ENCODE measurements around the gene GRIP2.

Gene GRIP2

GRCh38 chr3:14507305-14507741 is 32.8 kb downstream of the GRIP2 start:
- no peak for DNase-seq (ENCODE audit: low read depth)
- no peak overlapping the region for H3K4me3 ChIP-seq (ENCODE audit: low read length)
- TF ChIP-seq, protein P1, sequence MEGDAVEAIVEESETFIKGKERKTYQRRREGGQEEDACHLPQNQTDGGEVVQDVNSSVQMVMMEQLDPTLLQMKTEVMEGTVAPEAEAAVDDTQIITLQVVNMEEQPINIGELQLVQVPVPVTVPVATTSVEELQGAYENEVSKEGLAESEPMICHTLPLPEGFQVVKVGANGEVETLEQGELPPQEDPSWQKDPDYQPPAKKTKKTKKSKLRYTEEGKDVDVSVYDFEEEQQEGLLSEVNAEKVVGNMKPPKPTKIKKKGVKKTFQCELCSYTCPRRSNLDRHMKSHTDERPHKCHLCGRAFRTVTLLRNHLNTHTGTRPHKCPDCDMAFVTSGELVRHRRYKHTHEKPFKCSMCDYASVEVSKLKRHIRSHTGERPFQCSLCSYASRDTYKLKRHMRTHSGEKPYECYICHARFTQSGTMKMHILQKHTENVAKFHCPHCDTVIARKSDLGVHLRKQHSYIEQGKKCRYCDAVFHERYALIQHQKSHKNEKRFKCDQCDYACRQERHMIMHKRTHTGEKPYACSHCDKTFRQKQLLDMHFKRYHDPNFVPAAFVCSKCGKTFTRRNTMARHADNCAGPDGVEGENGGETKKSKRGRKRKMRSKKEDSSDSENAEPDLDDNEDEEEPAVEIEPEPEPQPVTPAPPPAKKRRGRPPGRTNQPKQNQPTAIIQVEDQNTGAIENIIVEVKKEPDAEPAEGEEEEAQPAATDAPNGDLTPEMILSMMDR (IDR thresholded peaks at IDR 0.05; ENCODE audit: insufficient read depth, low read depth, low read length, missing control alignments): no peak

DNA sequence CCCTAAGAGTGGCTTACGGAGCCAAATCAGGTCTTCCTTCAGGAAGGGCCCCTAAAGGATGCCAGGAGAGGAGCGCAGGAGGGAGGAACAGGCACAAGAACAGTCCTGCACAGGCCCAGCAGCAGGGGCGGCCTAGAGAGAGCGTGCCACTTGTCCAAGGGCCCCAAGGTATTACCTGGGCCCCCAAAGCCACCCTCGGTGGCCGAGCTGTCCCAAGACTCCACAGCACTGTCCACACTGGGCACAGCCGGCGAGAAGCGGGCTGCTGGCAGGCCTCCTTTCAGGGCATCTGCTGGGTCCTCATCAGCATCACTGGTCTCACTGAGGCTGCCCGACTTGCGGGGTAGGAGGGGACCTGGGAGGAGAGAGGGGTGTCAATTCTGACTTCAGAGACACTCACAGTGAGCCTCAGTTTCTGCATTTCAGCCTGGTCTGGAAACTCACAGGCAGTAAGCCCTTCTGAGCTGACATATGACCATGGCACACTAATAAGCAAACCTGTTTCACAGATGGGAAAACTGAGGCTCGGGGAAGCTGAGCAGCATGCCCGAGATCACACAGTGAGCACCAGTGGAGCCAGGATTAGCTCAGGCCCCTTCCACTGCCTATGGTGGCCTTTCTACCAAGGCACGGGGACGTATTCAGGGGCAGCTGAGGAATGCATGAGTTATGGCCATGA is 33.4 kb downstream of the GRIP2 start:
- DNase-seq (ENCODE audit: low read depth): no peak
- TF ChIP-seq, protein P1 (IDR thresholded peaks at IDR 0.05; ENCODE audit: insufficient read depth, low read depth, low read length, missing control alignments): no peak

GRCh38 chr3:14505803-14506500 is 34.2 kb downstream of the GRIP2 start:
- TF ChIP-seq, protein P1 (IDR thresholded peaks at IDR 0.05; ENCODE audit: insufficient read depth, low read depth, low read length, missing control alignments): no peak
- no peak for DNase-seq (ENCODE audit: low read depth)
- H3K4me3 ChIP-seq (ENCODE audit: low read length): no peak overlapping the region

More for the DNA sequence above, 33.4 kb downstream of the GRIP2 start:
- no peak overlapping the region for H3K4me3 ChIP-seq (ENCODE audit: low read length)

DNA sequence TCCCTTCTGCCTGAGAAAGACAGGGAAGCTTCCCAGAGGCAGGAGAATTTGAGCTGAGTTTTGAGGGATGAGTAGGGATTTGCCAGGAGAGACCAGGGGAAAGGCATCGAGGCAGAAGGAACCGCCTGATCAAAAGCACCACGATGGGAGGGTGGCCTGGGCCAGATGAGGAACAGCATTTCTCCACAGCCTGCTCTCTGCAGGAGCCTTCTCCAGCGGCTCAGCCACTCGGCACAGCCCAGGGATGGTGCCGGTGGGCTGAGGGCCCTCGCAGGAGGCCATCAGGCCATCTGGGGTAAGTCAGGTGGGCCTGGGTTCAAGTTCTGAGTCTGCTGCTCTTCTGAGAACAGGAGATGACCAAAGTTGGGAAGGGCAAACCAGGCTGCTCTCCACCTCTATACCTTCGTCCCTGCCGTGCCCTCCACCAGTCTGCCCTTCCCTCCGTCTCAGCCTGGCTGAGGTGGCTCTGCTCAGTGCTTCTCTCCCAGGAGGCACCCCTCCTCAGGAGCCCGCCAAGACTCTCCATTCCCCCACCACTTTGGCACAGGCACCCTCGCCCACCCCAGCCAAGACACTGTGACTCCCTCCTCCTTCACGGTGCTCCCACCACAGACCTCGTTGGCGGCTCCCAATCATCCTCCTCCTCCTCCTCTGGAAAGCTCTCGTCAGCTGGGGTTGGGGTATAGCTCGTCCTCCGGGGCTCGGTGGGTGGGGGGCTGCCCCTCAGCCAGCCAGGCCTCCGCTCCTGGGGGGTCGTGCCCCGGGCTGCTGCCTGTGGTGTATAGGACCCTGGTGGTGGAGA is 34.9 kb downstream of the GRIP2 start:
- no peak overlapping the region for H3K4me3 ChIP-seq (ENCODE audit: low read length)
- DNase-seq (ENCODE audit: low read depth): no peak
- TF ChIP-seq, protein P1 (IDR thresholded peaks at IDR 0.05; ENCODE audit: insufficient read depth, low read depth, low read length, missing control alignments): no peak

DNA sequence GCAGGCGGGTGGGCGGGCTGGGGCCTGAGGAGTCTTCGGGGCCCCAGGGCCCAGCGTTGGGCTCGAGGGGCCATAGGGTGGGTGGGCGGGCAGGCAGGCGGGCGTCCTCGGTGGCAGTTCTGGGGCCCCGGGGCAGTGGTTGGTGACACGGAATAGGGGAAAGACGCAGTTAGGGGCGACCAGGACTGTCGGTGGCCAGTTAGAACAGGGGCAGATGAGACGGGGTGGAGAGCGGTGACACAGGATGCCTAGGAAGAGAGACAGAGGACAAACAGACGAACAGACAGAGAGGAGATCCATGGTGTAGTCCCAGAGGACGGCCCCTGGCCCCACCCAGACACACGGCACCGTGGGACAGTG is 36.5 kb downstream of the GRIP2 start:
- DNase-seq (ENCODE audit: low read depth): no peak
- TF ChIP-seq, protein P1 (IDR thresholded peaks at IDR 0.05; ENCODE audit: insufficient read depth, low read depth, low read length, missing control alignments): no peak
- no peak overlapping the region for H3K4me3 ChIP-seq (ENCODE audit: low read length)

- DNase-seq (ENCODE audit: low read depth): no peak
- no peak overlapping the region for H3K4me3 ChIP-seq (ENCODE audit: low read length)
- TF ChIP-seq, protein P1 (IDR thresholded peaks at IDR 0.05; ENCODE audit: insufficient read depth, low read depth, low read length, missing control alignments): no peak
Measured at GRCh38 chr3:14503033-14503705, 37.0 kb downstream of the GRIP2 start.
